Activated CD4-positive, alpha-beta T cell treated with anti-CD3 and anti-CD28 coated beads, Interleukin-2, amount 50 U/mL, for 1 hour (primary cell): ENCODE results near the gene TPGS2.
A peak's percentile ranks its signal among the peaks of the same experiment; 100 is the strongest.
"Not testable (repeated sequence)": the region's sequence is repeated elsewhere in the genome, so short reads cannot be mapped to it uniquely, and the experiment has no call there.

Source experiments
- DNase-seq: peaks from one replicate; pipeline ENCODE4 v3.0.0-alpha.2; 2020

TPGS2 gene

DNA sequence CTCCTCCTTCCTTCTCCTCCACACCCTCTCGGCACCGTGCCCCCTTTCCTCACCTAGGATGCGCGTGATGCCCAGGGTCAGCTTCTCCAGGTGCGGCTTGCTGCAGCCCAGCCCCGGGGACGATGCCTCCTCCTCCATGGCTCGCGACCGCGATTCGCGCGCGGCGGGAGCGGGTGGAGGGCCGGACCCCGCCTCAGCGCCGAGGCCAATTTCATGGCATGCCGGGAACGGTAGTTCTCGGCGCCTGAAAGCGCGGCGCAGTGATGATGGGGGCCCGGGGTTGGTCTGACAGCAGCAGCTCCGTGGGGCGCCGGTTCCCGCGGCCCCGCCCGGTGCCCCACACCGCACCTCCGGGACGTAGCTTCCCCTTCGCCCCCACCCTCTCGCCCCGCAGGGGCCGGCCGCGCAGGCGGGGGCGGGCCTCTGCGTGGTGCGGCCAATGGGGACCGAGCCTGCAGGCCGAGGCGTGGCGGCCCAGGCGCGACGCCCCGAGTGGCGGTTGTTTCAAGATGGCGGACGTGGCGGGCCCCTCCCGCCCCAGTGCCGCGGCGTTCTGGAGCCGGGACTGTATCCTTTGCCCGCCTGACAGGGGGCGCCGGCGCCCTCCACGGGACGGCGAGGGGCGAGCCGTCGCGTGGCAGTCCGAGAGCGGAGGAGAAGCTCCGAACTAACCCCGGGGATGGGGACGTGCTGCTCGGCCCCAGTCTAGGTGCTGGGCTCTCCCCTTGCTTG is at the start of gene TPGS2, which contains the start of gene KIAA1328:
Gene TPGS2, minus strand, starts transcription at position 373 of the 732 bp plus-strand sequence. Its CDS starts 235 bp downstream, at position 138.
Gene KIAA1328, plus strand, starts transcription at position 498 of the 732 bp plus-strand sequence. Its CDS starts 12 bp downstream, at position 510.
- peak; percentile 80 for DNase-seq

DNA sequence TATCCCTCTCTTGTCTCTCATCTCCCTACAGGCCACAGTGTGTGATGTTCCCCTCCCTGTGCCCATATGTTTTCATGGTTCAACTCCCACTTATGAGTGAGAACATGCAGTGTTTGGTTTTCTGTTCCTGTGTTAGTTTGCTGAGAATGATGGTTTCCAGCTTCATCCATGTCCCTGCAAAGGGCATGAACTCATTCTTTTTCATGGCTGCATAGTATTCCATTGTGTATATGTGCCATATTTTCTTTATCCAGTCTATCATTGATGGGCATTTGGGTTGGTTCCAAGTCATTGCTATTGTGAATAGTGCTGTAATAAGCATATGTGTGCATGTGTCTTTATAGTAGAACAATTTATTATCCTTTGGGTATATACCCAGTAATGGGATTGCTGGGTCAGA is 45.0 kb upstream of the TPGS2 start:
- not testable (repeated sequence) for DNase-seq

DNA sequence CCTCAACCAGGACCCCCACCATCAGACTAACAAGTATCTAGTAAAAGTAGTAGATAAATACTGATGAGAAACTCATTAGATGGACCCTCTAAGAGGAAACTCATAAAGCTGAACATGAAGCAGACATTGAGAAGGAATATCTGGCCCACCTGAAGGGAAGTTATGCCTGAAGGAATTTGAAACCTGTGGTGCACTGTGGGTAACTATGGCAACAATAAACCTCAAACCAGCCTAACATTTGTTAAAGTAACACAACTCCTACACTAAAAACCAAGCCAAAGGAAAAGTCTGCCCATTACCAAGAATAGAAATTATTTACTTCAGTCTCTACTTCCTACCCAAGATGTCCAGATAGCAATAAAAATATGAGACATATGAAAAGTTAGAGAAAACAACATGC is 43.5 kb upstream of the TPGS2 start:
- DNase-seq, result no peak

GRCh38 chr18:36871801-36872200 is 43.0 kb upstream of the TPGS2 start:
- no peak for DNase-seq

DNA sequence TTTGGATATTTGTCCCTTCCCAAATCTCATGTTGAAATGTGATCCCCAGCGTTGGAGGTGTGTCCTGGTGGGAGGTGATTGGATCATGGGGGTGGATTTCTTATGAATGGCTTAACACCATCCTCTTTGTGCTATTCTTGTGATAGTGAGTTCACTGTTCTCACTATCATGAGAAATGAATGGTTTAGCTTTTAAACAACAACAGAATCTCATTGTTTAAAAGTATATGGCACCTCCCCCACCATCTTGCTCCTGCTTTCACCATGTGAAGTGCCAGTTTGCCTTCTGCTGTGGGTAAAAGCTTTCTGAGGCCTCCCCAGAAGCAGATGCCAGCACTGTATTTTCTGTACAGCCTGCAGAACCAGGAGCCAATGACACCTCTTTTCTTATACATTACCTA is 38.3 kb upstream of the TPGS2 start:
- no peak for DNase-seq

GRCh38 chr18:36862182-36862581 is 33.4 kb upstream of the TPGS2 start:
- no peak for DNase-seq

GRCh38 chr18:36856815-36857214 is 28.0 kb upstream of the TPGS2 start:
- no peak for DNase-seq

DNA sequence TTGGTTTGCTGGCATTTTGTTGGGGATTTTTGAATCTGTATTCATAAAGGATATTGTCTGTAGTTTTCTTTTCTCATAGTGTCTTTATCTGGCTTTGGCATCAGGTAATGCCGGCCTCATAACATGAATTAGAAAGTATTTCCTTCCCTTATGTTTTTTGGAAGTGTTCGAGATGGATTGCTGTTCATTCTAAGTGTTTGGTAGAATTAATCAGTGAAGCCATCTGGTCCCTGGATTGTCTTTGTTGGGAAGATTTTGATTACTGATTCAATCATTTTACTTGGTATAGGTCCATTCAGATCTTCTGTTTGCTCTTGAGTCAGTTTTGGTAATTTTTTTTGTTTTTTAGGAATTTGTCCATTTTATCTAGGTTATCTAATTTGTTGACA is 22.4 kb upstream of the TPGS2 start:
- no peak for DNase-seq

DNA sequence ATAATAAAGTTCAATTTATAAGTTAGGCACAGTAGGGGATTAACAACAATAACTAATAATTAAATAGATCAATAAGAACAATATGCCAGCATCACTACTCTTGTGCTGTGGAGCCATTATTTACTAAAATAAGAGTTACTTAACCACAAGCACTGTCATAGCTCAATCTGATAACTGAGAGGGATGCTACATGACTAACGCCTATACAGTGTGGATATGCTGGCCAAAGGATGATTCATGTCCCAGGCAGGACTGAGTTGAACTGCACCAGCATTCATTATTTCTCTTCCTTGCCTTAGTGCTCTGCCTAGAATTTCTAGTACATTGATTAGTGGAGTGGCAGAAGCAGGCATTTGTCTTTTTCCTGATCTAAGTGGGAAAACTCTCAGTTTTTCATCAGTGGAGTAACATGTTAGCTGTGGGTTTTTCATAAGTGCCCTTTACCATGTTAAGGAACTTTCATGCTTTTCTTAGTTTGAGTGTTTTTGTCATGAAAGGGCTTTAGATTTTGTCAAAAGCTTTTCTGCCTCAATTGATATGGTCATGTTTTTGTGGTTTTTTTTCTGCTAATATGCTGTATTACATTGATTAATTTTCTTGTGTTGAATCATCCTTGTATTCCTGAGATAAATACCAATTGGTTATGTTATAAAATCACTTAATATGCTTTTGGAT is 21.9 kb upstream of the TPGS2 start:
- DNase-seq, result no peak

- DNase-seq, result no peak
These were observed 20.6 kb upstream of the TPGS2 start for GRCh38 chr18:36849288-36850006.

GRCh38 chr18:36848609-36849008 is 19.8 kb upstream of the TPGS2 start:
- no peak for DNase-seq

- DNase-seq, result no peak
These were observed 15.0 kb upstream of the TPGS2 start for GRCh38 chr18:36843784-36844183.

GRCh38 chr18:36843199-36843598 is 14.4 kb upstream of the TPGS2 start:
- DNase-seq, result no peak

DNA sequence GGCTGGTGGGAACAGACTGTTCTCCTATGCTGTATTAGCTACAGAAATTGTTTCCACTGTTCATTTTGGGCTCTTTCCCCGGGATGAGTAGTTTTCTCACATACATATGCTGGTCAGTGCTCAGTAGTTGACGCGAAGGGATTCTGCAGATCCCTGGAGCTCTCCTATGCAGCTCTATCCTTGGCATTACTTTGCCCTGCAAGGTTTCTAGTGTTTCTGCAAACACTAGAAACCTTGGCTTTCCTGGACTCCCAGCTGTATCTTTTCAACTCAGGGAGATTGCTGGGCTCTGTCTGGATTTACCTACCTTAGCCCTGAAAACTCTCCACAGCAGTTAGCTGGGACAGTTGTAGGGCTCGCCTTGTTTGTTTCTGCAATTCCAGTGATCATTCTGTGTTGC is 11.0 kb upstream of the TPGS2 start:
- DNase-seq, result no peak

- no peak for DNase-seq
These were observed 7.1 kb upstream of the TPGS2 start for GRCh38 chr18:36835927-36836326.

DNA sequence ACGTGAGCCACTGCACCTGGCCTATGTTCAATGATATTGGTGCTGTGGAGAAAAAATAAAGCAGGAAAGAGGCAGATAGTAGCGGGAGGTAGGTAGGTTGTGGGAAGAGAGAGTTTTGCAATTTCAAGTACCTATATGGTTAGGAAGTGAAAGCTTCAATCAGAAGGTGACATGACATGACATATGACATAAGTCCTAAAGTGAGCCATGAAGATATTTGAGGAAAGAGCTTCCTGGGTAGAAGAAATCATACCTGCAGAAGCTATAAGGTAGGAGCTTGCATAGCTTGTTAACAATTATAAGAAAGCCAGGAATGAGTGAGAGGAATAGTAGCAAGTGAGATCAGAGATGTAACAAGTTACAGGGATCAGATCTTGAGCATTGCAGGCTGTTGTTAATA is 4.3 kb upstream of the TPGS2 start:
- DNase-seq, result no peak

DNA sequence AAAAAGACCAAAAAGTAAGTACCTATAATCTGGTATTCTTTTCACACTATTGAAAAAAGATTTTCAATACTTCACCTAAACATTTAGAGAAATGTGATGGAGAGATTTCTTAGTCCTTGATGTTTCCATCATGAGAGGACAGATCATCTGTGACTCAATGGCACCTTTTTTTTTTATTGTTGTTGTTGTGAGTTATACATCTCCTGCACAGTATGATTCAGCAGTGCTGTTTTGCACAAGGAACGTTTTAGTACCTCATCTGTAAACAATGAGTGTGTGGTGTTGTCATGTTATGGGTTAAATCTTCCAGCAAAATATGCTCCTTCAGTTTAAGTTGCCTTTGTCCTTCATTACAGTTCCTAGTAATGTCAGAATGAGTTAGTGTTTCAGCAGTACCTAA is 2.3 kb upstream of the TPGS2 start:
- DNase-seq, result no peak

DNA sequence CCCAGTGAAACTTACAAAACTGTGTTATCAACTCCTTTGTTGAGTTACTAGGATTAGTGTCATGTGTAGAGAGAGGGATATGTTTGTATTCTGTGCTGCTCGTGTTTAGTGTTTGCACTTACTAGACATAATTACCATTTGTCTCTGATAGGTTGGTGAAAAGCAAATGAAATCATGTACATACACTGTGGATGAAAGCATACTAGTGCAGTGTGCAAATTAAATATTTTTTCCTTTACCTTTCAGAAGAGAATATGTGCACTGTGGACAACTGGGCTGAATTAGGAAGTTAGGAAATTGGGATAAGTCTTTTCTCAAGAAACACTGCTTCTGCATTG is 1.3 kb upstream of the TPGS2 start:
- no peak for DNase-seq

DNA sequence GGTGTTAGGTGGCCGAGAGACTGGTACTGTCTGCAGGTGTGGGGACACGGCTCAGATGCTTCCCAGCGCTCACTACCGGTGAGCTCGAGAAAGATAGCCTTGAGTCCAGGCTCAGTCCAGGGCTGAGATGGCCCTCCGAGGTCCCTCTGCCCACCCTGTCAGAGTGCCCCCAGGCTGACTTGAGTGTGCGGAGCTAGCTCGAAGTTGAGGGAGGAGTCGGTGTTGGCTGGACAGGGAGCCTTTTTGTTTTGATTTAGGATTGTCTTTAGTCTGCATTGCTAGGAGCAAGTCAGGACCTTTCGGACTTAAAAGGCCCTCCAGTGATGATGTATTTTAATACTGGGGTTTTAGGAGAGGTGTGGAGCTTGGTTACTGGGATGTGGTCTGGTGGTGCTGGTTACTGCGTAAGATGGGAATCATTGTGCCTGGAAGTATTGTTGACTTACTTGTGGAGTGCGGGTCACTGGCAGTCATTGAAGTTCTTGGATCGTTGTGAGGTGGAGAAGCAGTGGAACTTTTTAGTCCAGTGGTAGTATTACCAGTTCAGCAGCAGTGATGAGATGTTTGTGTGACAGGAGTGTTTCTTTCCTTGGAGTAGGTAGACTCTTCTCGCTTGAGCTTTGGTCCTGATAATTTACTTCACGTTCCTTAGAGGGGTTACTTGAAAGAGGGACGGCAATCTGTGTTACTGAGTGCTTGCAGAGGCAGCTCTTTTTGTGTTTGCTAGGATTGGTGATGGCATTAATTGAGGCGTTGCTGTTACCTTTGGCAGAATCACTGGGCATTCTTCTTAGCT is 758 bp upstream of the TPGS2 start:
- DNase-seq, result no peak

- peak; percentile 16 for DNase-seq
These were observed 609 bp downstream of the TPGS2 start for GRCh38 chr18:36828157-36828629.

- no peak for DNase-seq
These were observed 2.2 kb downstream of the TPGS2 start for GRCh38 chr18:36826556-36826955.

DNA sequence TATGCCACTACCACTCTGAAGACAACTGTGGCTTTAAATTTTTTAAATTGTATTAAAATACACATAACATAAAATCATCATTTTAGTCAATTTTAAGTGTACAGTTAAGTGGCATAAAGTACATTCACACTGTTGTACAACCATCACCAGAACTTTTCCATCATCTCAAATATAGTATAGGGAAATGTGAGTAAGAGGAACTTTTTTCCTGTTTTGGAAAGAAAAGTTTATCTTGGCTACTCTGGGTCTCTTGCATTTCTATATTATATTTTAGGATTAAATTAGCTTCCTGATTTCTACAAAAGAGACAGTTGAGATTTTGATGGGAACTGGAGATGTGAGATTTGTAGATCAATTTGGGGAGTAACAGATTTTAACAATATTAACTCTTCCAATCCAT is 3.3 kb downstream of the TPGS2 start:
- DNase-seq, result no peak

GRCh38 chr18:36821681-36822080 is 7.1 kb downstream of the TPGS2 start:
- DNase-seq, result no peak
